Frontal cortex (tissue), 1 donor: ENCODE data around the gene TCIRG1. TPM values are rescaled to one million over a fixed set of nuclear protein-coding genes. Genes with fewer than 3 reads are reported as not detected.

Experiments used
- small RNA-seq: library from RNA; depleted of rRNA; stranded (forward); fragments of <200 nt; gene quantifications from one replicate; pipeline ENCODE3, GENCODE V24; 2014
- total RNA-seq: library from RNA; depleted of rRNA; stranded (reverse); fragments of >200 nt; gene quantifications from one replicate; pipeline ENCODE4 v1.2.3, GENCODE V29; 2014

Gene TCIRG1
- total RNA-seq, 1 donor from 2014 or later: 2.4 TPM

Small RNA genes lying within 50 kb of the gene (small RNA-seq; reads per million reads assigned to genes)
- not detected for gene MIR6753

Other genes with a start within 250 kb of the TCIRG1 start
- gene UNC93B1, start 34.9 kb upstream of the TCIRG1 start, total RNA-seq: 2.9 TPM
- 0.41 TPM for gene ALDH3B1, start 28.7 kb upstream of the TCIRG1 start, total RNA-seq
- gene NDUFS8, start 8.3 kb upstream of the TCIRG1 start, total RNA-seq: 48.5 TPM
- 26.1 TPM for gene CHKA, start 82.4 kb downstream of the TCIRG1 start, total RNA-seq
- 116 TPM for gene KMT5B, start 174.3 kb downstream of the TCIRG1 start, total RNA-seq
- gene C11orf24, start 232.9 kb downstream of the TCIRG1 start, total RNA-seq: 5.7 TPM